GOT3 (cell line): ENCODE data around the gene PHLDA3.
"Not testable (repeated sequence)": the region's sequence is repeated elsewhere in the genome, so short reads cannot be mapped to it uniquely, and the experiment has no call there.

ENCODE experiments used
- DNase-seq: peaks from one replicate; lab custom pipeline; 2025; ENCODE audit warnings: mixed read lengths; lab: John Stamatoyannopoulos, UW

Gene PHLDA3

GRCh38 chr1:201485184-201485774 is 16.3 kb upstream of the PHLDA3 start:
- no peak for DNase-seq

GRCh38 chr1:201483373-201483949 is 14.5 kb upstream of the PHLDA3 start:
- DNase-seq, result no peak

DNA sequence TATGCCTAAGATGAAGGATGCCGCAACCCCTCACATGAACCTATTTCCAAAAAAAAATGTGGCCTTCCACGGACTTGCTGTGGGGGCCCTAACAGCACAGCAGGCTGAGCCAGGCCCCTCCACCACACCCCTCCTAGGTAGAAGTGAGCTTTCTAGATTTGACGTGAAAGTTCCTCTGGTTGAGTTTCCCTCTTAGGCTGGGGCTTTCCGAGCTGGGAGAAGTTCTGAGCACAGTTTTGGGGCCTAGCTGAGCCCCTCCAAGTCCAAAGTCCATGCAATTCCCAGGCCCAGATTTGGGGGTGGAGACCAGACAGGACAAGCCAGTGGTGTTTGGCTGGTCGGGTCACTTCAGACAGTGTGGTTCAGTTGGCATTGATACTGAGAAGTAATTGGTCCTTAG is 13.8 kb upstream of the PHLDA3 start:
- DNase-seq, result no peak

DNA sequence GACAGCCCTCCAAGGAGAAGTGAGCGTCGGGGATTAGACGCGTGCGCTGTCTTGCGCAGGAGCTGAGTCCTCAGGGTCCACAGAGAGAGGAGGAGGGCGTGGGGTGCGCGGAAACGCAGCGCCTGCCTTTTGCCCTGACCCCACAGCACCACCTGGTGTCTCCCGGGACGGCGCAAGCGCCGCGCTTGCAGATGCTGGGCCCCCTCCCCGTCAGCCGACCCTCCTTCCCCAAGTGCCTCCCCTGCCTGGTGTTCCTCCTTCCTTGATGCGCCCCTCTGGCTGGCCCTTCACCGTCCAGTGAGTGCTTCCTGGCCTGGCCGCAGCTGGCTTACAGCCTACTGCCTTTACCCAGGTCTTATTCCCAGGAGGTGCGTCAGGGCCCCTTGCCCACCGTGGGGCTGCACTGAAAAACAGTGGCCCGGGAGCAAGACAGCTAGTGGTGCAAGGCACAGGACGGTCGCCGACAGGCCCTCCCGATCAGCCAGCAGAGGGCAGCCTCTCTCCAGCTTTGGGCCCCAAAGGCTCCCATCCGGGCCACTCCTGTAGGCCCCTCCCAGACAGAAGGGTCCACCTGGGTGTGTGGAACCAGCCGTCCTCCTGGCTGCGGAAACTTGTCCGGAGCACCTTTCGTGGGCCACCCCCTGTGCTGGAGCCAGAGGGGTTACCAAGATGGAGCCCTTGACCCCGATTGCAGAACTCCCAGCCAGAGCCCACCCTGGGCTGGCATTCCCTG is 12.9 kb upstream of the PHLDA3 start:
- DNase-seq, result peak; percentile 95

GRCh38 chr1:201481004-201481380 is 12.0 kb upstream of the PHLDA3 start:
- DNase-seq, result no peak

DNA sequence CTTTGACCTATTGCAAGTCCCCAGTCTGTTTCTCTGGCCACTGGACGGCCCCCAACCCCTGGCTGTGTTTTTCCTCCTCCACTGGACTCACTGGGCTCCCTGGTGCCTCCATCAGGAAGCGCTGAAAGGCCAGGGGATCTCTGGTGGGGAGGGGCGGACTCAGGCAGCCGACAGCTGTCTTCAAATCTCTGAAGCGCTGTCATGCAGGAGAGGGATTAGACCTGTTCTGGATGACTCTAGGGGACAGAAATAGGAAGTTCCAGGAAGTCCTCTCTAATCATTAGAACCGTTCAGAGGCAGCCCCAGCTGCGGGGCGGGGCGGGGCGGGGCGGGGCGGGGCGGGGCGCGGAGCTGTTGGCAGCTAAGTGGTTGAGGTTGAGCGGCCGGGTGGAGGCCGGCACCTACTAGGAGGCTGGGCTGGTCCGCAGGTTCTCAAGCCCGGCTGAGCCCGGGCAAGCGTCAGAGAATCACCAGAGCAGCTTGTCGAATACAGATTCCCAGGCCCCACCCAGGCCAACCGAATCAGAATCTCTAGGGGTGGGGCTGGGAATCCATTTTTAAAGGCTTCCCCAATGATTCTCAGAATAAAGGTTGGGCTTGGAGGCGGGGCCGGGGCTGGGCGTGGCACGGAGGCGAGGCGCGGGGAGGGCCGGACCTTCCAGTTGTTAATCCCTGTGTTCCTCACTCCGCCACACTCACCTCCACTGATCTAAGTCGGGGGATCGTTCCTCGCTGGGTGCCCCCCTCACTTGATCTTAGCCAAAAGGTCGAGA is 11.4 kb upstream of the PHLDA3 start:
- DNase-seq, result peak; percentile 79

DNA sequence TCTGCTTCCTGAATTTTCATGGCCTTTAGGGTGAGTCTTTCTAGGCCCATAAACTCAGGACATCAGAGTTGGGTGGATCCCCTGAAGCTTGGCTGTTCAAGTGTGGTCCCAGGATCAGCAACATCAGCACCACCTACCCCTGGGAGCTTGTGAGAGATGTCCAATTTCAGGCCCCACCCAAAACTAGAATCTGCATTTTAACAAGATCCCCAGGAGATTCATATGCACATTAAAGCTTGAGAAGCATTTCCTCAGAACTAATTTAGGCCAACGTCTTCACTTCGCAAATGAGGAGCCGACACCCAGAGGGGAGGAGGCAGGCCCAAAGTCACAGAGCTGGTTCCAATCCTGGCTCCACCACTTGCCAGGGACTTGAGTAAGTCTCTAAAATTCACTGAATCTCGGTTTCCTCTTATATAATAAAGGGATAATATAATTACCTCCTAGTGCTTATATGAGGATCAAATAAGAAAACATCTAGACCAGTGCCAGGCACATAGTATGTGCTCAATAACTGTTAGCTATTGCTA is 10.3 kb upstream of the PHLDA3 start:
- DNase-seq, result no peak

DNA sequence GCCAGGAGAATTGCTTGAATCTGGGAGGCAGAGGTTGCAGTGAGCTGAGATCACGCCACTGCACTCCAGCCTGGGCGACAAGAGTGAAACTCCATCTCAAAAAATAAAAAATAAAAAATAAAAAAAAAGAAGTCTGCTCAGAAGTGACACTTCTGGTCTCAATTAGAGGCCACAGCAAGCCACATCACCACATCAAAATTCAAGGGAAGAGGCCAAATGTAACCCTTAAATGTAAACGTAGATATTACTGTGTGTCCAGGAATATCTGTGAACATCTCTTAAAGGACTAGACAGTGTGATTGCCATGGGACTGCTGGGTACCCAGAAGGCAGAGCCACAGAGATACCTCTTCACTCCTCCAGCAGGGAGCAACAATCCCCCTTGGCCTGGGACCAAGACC is 9.7 kb upstream of the PHLDA3 start:
- DNase-seq, result not testable (repeated sequence)

GRCh38 chr1:201476670-201477344 is 7.8 kb upstream of the PHLDA3 start:
- peak; percentile 97 for DNase-seq

GRCh38 chr1:201475915-201476669 is 7.1 kb upstream of the PHLDA3 start:
- DNase-seq, result no peak

DNA sequence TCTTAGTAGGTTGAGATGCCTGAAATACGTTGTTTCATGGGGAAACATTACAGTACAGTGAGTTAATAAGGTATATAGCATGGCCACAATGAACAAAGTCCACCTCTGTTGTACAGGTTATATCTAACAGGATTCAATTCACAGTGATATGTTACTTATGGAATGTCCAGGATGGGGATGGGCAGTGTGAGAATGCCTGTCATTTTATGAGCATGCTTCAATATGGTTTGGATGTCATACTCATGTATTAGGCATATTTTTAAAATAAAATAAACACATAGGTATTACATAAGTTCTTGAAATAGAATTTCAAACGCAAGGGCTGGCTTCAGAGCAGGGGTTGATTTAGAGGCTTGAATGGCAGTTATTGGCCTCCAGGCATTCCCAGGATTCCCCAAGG is 6.1 kb upstream of the PHLDA3 start:
- no peak for DNase-seq

GRCh38 chr1:201473296-201473695 is 4.3 kb upstream of the PHLDA3 start:
- no peak for DNase-seq

- DNase-seq, result not testable (repeated sequence)
These were observed 3.3 kb upstream of the PHLDA3 start for GRCh38 chr1:201472321-201472720.

- peak; percentile 83 for DNase-seq
These were observed 2.8 kb upstream of the PHLDA3 start for GRCh38 chr1:201471772-201472171.

DNA sequence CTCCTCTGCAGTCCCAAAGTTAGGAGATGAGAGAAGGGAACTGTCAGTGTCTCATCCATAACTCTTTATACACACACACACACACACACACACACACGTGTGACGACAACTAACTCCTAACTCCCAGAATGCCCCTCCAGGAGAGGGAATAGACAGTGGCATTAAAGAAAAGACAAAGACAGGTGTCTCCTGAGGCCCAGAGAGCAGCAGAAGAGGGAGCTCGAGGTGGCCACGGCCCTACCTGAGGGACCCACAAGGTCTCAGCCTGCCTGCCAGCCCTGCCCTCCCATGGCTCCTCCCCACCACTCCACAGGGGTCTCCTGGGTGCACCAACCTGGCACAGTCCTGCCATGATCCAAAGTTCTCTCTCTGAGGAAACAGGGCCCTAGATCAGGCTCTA is 1.6 kb upstream of the PHLDA3 start:
- DNase-seq, result no peak

DNA sequence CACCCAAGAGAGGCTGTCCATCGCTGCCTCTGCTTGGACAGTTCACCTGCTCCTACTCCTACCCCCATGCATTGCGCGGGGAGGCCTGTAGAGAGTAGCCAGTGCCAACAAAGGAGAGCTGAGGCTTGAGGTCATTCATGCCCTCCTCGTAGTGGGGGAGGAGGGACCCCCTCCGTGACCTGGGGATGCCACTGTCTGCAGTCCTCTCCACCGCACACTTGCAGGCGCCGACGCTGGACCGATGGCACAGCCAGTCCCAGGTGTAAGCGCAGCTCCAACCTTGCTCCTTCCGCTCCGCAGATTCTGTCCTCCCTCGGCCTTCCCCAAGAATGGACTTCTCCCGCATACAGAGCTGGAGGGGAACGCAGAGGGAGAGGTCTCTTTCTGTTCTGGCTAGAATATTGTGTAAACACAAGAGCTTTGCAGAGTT is 672 bp upstream of the PHLDA3 start:
- DNase-seq, result no peak

GRCh38 chr1:201468501-201468843 is 516 bp downstream of the PHLDA3 start:
- no peak for DNase-seq

GRCh38 chr1:201466492-201466891 is 2.5 kb downstream of the PHLDA3 start:
- no peak for DNase-seq

- no peak for DNase-seq
These were observed 3.2 kb downstream of the PHLDA3 start for GRCh38 chr1:201465698-201466290.

GRCh38 chr1:201463071-201463552 is 5.9 kb downstream of the PHLDA3 start:
- no peak for DNase-seq
